ENCODE data around the gene CDC14B.

CDC14B gene

DNA sequence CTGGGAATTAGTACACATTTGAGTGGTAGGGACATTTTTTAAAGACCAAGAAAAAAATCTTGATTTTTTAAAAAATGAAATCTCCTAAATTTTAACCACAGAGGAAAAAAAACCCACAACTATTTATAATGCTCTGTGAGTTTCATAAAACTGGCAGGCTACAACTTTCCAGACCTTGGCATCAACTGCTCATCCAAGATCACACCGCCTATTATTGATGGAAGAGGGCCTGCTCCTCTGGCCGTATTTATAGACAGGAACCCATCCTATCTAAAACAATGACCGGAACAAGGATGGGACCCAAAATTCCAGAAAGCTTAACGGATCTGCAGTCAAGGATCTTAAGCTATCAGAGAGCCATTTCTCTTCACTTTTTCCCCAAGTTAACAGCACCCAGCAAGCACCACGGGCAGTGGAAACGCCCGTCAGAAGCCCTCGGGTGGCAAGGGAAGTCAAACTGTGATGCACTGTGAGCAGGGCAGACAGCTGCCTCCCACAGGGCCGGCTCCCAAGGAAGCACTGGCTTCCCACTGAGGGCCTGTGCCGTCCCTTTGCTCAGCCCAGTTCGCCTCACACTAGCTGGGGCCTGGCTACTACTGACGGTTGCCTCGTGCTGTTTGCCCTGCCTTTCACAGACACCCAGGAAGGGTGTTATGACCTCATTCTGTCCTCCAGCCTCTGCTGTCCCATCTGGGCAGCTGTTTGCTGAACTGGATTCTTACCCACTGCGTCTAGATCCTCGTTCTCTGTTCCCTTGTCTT, 62.8 kb downstream of the CDC14B start:
- no peak overlapping the region for H3K4me3 ChIP-seq (replicated peaks in 1 of 2; ENCODE audit: low read depth in 2 of 2, low read length in 2 of 2)
- peak in 1 of 2 donors; percentile 13 for DNase-seq (ENCODE audit: low read depth in 2 of 2)
- TF ChIP-seq, protein P1, sequence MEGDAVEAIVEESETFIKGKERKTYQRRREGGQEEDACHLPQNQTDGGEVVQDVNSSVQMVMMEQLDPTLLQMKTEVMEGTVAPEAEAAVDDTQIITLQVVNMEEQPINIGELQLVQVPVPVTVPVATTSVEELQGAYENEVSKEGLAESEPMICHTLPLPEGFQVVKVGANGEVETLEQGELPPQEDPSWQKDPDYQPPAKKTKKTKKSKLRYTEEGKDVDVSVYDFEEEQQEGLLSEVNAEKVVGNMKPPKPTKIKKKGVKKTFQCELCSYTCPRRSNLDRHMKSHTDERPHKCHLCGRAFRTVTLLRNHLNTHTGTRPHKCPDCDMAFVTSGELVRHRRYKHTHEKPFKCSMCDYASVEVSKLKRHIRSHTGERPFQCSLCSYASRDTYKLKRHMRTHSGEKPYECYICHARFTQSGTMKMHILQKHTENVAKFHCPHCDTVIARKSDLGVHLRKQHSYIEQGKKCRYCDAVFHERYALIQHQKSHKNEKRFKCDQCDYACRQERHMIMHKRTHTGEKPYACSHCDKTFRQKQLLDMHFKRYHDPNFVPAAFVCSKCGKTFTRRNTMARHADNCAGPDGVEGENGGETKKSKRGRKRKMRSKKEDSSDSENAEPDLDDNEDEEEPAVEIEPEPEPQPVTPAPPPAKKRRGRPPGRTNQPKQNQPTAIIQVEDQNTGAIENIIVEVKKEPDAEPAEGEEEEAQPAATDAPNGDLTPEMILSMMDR (IDR thresholded peaks at IDR 0.05; ENCODE audit: low read depth, low read length), result no peak

DNA sequence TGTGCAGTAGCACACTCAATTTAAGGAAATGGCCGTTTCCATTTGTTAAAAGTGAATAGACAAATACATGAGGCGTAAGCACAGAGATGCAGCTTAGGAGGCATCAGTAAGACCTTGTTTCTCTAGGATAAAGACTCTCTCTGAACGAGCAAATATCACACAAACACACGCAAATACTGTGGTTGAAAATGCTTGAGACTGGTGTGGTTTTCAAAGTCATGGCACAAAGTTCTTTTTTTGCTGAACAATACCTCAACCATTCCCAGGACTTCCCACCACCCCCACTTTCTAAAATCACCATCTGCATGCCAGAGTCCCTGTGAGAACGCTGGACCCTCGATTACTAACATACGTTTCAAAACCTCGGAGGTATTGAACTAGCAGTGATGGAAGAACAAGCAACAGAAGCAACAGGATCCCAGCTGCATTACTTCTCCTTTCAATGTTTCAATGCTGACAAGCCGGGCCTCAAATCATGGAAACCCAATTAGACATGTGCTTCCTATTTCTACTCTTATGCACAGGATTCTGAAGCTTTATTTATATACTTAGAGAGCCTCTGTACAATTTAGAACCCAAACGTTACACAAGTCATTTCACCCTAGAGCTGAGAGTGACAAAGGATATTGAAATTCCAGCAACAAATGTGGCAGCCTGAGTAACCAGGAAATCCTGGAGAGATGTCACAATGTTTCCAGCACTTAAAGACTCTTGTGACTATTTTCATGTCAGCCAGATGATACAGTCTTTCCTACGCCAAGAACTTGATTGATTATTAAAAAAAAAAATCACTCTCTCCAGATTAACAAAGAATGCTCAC, 63.9 kb downstream of the CDC14B start:
- peak; percentile 33 to 67 for DNase-seq (ENCODE audit: low read depth in 2 of 2)
- TF ChIP-seq, protein P1 (IDR thresholded peaks at IDR 0.05; ENCODE audit: low read depth, low read length), result no peak
- no peak overlapping the region for H3K4me3 ChIP-seq (replicated peaks in 1 of 2; ENCODE audit: low read depth in 2 of 2, low read length in 2 of 2)

DNA sequence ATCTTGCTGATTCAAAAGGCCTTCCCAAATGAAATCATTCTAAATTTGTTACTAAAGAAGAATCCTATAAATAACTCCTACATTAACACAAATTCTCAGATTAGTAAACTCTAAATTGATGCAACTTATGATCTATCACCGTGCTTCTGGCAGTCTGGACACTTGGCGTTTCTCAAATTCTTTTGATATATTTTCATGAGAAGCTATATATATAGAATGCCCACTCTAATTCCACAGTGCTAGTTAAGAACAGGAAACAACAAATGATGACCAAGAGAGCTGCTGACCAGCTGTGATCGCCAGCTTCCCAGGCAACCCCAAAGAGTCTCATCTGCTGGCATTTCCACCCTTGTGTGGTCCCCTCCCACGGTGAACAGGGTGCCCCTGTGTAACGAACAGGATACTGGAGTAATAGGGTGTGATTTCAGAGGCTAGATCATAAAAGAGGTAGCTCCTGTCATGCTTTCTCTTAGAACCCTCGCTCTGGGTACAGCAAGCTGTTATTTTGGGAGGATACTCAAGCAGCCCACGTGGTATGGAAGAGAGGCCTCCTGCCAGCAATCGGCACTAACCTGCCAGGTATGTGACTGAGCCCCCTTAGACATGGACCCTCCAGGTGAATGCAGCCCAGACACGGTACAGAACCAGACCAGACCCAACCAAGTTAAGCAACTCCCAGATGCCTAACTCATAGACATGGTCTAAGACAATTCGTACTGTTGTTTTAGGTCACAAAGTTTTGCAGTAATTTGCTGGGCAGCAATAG, 64.7 kb downstream of the CDC14B start:
- H3K4me3 ChIP-seq (replicated peaks in 1 of 2; ENCODE audit: low read depth in 2 of 2, low read length in 2 of 2), result no peak overlapping the region
- DNase-seq (ENCODE audit: low read depth in 2 of 2), result peak; percentile 40 to 72
- TF ChIP-seq, protein P1 (IDR thresholded peaks at IDR 0.05; ENCODE audit: low read depth, low read length), result no peak

DNA sequence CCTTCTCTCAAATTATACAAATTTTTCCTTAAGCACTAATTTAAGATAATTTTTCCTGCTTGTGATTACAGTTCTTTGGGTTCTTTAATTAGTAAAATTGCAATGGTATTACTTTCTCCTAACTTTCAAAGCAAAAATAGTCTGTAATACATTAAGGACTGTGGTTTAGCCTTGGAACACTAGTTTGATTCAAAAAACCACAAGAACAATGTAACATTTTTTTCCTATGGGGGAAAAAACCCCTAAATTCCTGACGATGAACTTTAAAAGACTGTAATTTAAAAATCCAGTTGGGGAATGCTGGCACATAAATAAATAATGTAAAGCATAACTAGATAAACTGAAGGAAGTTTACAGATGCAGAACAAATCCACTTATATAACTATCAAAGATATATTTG, 65.3 kb downstream of the CDC14B start:
- DNase-seq (ENCODE audit: low read depth in 2 of 2), result peak; percentile 23 to 64
- H3K4me3 ChIP-seq (replicated peaks in 1 of 2; ENCODE audit: low read depth in 2 of 2, low read length in 2 of 2), result no peak overlapping the region
- TF ChIP-seq, protein P1 (IDR thresholded peaks at IDR 0.05; ENCODE audit: low read depth, low read length), result no peak

DNA sequence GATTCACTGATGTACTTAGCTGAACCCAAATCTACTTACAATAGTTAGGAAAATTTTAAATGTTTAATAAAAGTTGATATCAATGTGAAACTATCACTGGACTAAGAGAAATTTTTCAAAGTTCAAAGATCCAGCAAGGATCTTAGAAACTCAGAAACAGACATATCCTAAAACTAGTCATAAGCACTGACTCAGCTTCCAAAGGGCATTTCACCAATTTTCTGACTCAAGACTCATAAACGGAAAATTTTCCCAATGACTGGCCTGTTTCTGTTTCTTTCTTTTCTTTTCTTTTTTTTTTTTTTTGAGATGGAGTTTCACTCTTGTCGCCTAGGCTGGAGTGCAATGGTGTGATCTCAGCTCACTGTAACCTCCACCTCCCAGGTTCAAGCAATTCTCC, 66.6 kb downstream of the CDC14B start:
- peak; percentile 70 to 91 for DNase-seq (ENCODE audit: low read depth in 2 of 2)
- TF ChIP-seq, protein P1 (IDR thresholded peaks at IDR 0.05; ENCODE audit: low read depth, low read length), result no peak
- no peak overlapping the region for H3K4me3 ChIP-seq (replicated peaks in 1 of 2; ENCODE audit: low read depth in 2 of 2, low read length in 2 of 2)

DNA sequence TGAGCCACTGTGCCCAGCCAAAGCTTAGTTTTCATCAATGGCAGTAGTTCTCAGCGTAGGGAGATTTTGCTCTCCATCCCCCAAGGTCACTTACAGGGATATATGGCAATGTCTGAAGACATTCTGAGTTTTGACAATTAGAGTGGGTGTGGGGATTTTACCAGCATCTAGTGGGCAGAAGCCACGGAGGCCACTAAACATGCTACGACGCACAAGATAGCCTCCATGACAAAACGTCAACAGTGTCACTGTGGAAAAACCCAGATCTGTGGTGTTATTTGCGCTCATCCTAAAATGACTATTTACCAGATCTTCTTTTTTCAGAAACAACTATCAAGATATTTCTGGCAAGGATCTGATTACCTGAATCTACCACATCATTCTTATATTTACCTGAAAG, 68.2 kb downstream of the CDC14B start:
- TF ChIP-seq, protein P1 (IDR thresholded peaks at IDR 0.05; ENCODE audit: low read depth, low read length), result no peak
- H3K4me3 ChIP-seq (replicated peaks in 1 of 2; ENCODE audit: low read depth in 2 of 2, low read length in 2 of 2), result no peak overlapping the region
- no peak for DNase-seq (ENCODE audit: low read depth in 2 of 2)

All from cardiac fibroblast (primary cell).